Measurements from ENCODE around the gene TNPO2. TPM values are rescaled to one million over a fixed set of nuclear protein-coding genes. Genes with fewer than 3 reads are reported as not detected.

The TNPO2 gene
- total and polyA plus RNA-seq, 2 of the 13 experiments (the other 11 are each of a cell fraction or from before 2014, with no cell fraction given): 31.7 to 61.0 TPM

- TF ChIP-seq, protein P1, sequence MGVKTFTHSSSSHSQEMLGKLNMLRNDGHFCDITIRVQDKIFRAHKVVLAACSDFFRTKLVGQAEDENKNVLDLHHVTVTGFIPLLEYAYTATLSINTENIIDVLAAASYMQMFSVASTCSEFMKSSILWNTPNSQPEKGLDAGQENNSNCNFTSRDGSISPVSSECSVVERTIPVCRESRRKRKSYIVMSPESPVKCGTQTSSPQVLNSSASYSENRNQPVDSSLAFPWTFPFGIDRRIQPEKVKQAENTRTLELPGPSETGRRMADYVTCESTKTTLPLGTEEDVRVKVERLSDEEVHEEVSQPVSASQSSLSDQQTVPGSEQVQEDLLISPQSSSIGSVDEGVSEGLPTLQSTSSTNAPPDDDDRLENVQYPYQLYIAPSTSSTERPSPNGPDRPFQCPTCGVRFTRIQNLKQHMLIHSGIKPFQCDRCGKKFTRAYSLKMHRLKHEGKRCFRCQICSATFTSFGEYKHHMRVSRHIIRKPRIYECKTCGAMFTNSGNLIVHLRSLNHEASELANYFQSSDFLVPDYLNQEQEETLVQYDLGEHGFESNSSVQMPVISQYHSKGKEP (CRISPR knock-in tag; IDR thresholded peaks at IDR 0.05): no peak
- TF ChIP-seq ZNF746 (CRISPR knock-in tag; IDR thresholded peaks at IDR 0.05) (no peak), ZSCAN9 (CRISPR knock-in tag; IDR thresholded peaks at IDR 0.05; ENCODE audit: borderline replicate concordance) (0 out of 2 replicates have a peak, but pooled peaks have one; percentile 57), ZNF687 (CRISPR knock-in tag; IDR thresholded peaks at IDR 0.05) (peak; percentile 83), SMARCC2 (IDR thresholded peaks at IDR 0.05) (no peak), ZNF724P (CRISPR knock-in tag; IDR thresholded peaks at IDR 0.05; ENCODE audit: borderline replicate concordance) (no peak), NR3C1 (CRISPR knock-in tag; IDR thresholded peaks at IDR 0.05) (no peak), REXO4 (CRISPR knock-in tag; IDR thresholded peaks at IDR 0.05; ENCODE audit: borderline replicate concordance) (peak; percentile 57; the same call in 1 of the 2 replicates), MAF1 (CRISPR knock-in tag; IDR thresholded peaks at IDR 0.05; ENCODE audit: borderline replicate concordance) (peak; percentile 6; the same call in 1 of the 2 replicates), ZNF230 (CRISPR knock-in tag; IDR thresholded peaks at IDR 0.05) (no peak; the same call in 1 of the 2 replicates), SP4 (CRISPR knock-in tag; IDR thresholded peaks at IDR 0.05) (peak; percentile 80), FOSL2 (CRISPR knock-in tag; IDR thresholded peaks at IDR 0.05) (0 out of 2 replicates have a peak, but pooled peaks have one; percentile 17), POGZ (CRISPR knock-in tag; IDR thresholded peaks at IDR 0.05) (peak; percentile 81; the same call in 1 of the 2 replicates), SRSF9 (IDR thresholded peaks at IDR 0.05; ENCODE audit: borderline replicate concordance, insufficient read depth, low read depth, low read length, poor library complexity, severe bottlenecking) (no peak), GZF1 (CRISPR knock-in tag; IDR thresholded peaks at IDR 0.05) (no peak), RXRB (CRISPR knock-in tag; IDR thresholded peaks at IDR 0.05; ENCODE audit: borderline replicate concordance) (peak; percentile 37), ZFP90 (CRISPR knock-in tag; IDR thresholded peaks at IDR 0.05; ENCODE audit: borderline replicate concordance) (peak; percentile 67; the same call in 1 of the 2 replicates)
- TF ChIP-seq, protein P2, sequence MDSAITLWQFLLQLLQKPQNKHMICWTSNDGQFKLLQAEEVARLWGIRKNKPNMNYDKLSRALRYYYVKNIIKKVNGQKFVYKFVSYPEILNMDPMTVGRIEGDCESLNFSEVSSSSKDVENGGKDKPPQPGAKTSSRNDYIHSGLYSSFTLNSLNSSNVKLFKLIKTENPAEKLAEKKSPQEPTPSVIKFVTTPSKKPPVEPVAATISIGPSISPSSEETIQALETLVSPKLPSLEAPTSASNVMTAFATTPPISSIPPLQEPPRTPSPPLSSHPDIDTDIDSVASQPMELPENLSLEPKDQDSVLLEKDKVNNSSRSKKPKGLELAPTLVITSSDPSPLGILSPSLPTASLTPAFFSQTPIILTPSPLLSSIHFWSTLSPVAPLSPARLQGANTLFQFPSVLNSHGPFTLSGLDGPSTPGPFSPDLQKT (CRISPR knock-in tag; IDR thresholded peaks at IDR 0.05; ENCODE audit: borderline replicate concordance): no peak
- TF ChIP-seq, protein P3, sequence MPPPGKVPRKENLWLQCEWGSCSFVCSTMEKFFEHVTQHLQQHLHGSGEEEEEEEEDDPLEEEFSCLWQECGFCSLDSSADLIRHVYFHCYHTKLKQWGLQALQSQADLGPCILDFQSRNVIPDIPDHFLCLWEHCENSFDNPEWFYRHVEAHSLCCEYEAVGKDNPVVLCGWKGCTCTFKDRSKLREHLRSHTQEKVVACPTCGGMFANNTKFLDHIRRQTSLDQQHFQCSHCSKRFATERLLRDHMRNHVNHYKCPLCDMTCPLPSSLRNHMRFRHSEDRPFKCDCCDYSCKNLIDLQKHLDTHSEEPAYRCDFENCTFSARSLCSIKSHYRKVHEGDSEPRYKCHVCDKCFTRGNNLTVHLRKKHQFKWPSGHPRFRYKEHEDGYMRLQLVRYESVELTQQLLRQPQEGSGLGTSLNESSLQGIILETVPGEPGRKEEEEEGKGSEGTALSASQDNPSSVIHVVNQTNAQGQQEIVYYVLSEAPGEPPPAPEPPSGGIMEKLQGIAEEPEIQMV (CRISPR knock-in tag; IDR thresholded peaks at IDR 0.05; ENCODE audit: low read depth): no peak
Observed at GRCh38 chr19:12669270-12670158, 54.2 kb downstream of the TNPO2 start (continued).
